HepG2 (cell line): ENCODE results near the gene CNOT2. TPM values are rescaled to one million over a fixed set of nuclear protein-coding genes. Genes with fewer than 3 reads are reported as not detected.

Experiments used
- ARNT ChIP-seq: fragments of 450-650 bp; IDR thresholded peaks from 2 replicates; pipeline ENCODE4 v1.6.1; 2017
- ARNTL ChIP-seq: sonication (generic); formaldehyde crosslinking; IDR thresholded peaks from 2 replicates; pipeline ENCODE4 v1.4.0; 2020; ENCODE audit warnings: mild to moderate bottlenecking, missing genetic modification reagents
- HNRNPUL1 ChIP-seq: fragments of 200-400 bp; formaldehyde crosslinking; IDR thresholded peaks from 2 replicates; pipeline ENCODE4 v1.6.1; 2017; ENCODE audit warnings: low read depth, mild to moderate bottlenecking, low read length, moderate library complexity
- MIER2 ChIP-seq: IDR thresholded peaks from 2 replicates; pipeline ENCODE4 v1.6.1; 2016; ENCODE audit warnings: missing biosample characterization, missing genetic modification reagents
- NFKBIZ ChIP-seq: IDR thresholded peaks from 2 replicates; pipeline ENCODE4 v1.6.1; 2018; ENCODE audit warnings: missing genetic modification reagents, missing compliant biosample characterization
- NR3C1 ChIP-seq: sonication (generic); formaldehyde crosslinking; IDR thresholded peaks from 2 replicates; pipeline ENCODE4 v1.4.0; 2020; ENCODE audit warnings: missing genetic modification reagents
- RFXAP ChIP-seq: sonication (generic); formaldehyde crosslinking; IDR thresholded peaks from 2 replicates; pipeline ENCODE4 v1.4.0; 2020; ENCODE audit warnings: missing genetic modification reagents, borderline replicate concordance
- SRSF9 ChIP-seq: fragments of 200-400 bp; formaldehyde crosslinking; IDR thresholded peaks from 2 replicates; pipeline ENCODE4 v1.6.1; 2018; ENCODE audit warnings: borderline replicate concordance, mild to moderate bottlenecking, low read depth, low read length; ENCODE audit not compliant: insufficient read depth, poor library complexity, severe bottlenecking
- STAG1 ChIP-seq: sonication (generic); formaldehyde crosslinking; IDR thresholded peaks from 2 replicates; pipeline ENCODE4 v1.4.0; 2020; ENCODE audit warnings: missing genetic modification reagents
- SYNCRIP ChIP-seq: fragments of 200-400 bp; formaldehyde crosslinking; IDR thresholded peaks from 2 replicates; pipeline ENCODE4 v1.6.1; 2018; ENCODE audit warnings: mild to moderate bottlenecking, low read depth, low read length; ENCODE audit not compliant: insufficient read depth
- TMF1 ChIP-seq: sonication (generic); formaldehyde crosslinking; IDR thresholded peaks from 2 replicates; pipeline ENCODE4 v1.8.1; 2022; ENCODE audit warnings: low read depth, missing genetic modification reagents
- ZNF496 ChIP-seq: sonication (generic); formaldehyde crosslinking; IDR thresholded peaks from 2 replicates; pipeline ENCODE4 v1.8.1; 2023; ENCODE audit warnings: mild to moderate bottlenecking, moderate library complexity, missing genetic modification reagents; ENCODE audit not compliant: insufficient replicate concordance
- ZNF570 ChIP-seq: sonication (generic); formaldehyde crosslinking; IDR thresholded peaks from 2 replicates; pipeline ENCODE4 v1.4.0; 2020; ENCODE audit warnings: mild to moderate bottlenecking, missing genetic modification reagents, borderline replicate concordance
- ZNF577 ChIP-seq: sonication (generic); formaldehyde crosslinking; IDR thresholded peaks from 2 replicates; pipeline ENCODE4 v1.4.0; 2020; ENCODE audit warnings: mild to moderate bottlenecking, low read depth, missing genetic modification reagents, borderline replicate concordance
- ZNF589 ChIP-seq: sonication (generic); formaldehyde crosslinking; conservative IDR thresholded peaks from 2 replicates; pipeline ENCODE4 v1.8.0; 2022; ENCODE audit warnings: mild to moderate bottlenecking, moderate library complexity, missing genetic modification reagents
- ZSCAN29 ChIP-seq: sonication (generic); formaldehyde crosslinking; conservative IDR thresholded peaks from 2 replicates; pipeline ENCODE4 v1.4.0; 2020; ENCODE audit warnings: mild to moderate bottlenecking, missing genetic modification reagents
- polyA plus RNA-seq, 8 experiments: library from polyadenylated mRNA; depleted of rRNA in 3 of 8; stranded (reverse) in 7 of 8; unstranded in 1 of 8; fragments of >200 nt; fragmentation: Illumina TruSeq in 4 of 8; extraction: Trizol in 4 of 8; gene quantifications; 2 replicates each; pipeline versions ENCODE4 v1.2.1 to v1.2.3, GENCODE V29; 2011 to 2016; ENCODE audit warnings: low read depth in 4 of 8, missing spikeins in 1 of 8, mixed read lengths in 1 of 8; ENCODE audit not compliant: insufficient read depth in 1 of 8
- total RNA-seq, 5 experiments: library from RNA; depleted of rRNA; stranded (reverse); fragments of >200 nt; fragmentation: Illumina TruSeq; extraction: Trizol; gene quantifications; 2 replicates each; pipeline ENCODE4 v1.2.3, GENCODE V29; 2016; ENCODE audit warnings: low read depth in 1 of 5
- TF ChIP-seq, protein P1 (sequence below), 2 experiments: sonication (generic) in 1 of 2; formaldehyde crosslinking in 1 of 2; IDR thresholded peaks; 2 replicates each; pipeline versions ENCODE4 v1.4.0 to v1.6.1; 2016 to 2020; ENCODE audit warnings: borderline replicate concordance in 1 of 2, low read depth in 1 of 2, mild to moderate bottlenecking in 1 of 2, missing genetic modification reagents in 1 of 2
- TF ChIP-seq, protein P2 (sequence below): sonication (generic); formaldehyde crosslinking; IDR thresholded peaks from 2 replicates; pipeline ENCODE4 v1.4.0; 2020; ENCODE audit warnings: missing genetic modification reagents
- TF ChIP-seq, protein P3 (sequence below): IDR thresholded peaks from 2 replicates; pipeline ENCODE4 v1.6.1; 2016; ENCODE audit warnings: missing compliant biosample characterization, missing genetic modification reagents, borderline replicate concordance

The CNOT2 gene
- total and polyA plus RNA-seq, 2 of the 13 experiments (the other 11 are each of a cell fraction or from before 2014, with no cell fraction given), result 54.5 to 76.6 TPM

DNA sequence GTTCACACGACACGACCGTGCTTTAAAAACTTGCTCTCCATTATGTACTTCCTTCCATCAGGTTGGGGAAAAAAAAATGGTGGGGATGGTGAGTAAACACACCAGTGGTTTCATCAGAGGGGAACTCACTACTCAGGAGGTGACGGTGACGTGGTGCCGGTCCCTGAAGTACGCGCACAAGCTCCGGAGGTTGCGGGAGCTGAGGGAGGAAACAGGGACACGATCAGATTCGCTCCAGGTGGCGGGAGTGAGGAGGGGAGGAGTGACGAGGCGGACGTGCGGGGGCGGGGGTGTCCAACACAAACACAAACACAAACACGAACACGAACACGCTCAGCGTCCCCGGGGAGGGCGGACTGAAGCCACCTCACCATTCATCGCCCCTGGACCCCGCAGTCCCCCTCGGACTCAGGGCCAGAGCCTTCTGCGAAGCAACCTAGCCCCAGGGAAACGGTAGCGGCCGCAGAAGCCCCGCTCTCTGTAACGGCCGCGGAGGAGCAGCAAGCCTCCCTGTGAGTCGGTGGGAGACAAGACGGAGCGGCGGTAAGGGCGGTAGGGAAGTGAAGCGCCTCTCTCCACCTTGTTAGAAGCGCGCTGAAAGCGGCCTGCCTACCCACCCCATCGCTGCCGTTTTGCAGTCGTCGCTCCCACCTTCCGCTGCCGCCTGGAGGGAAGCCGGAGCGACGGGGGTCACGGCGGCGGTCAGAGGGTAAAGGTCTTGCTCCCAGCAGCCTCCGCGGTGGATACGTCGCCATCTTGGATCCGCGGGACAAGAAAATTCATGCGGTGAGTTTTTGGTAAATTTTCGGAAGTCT, at the start of gene CNOT2 (continued):
- TF ChIP-seq, protein P1, sequence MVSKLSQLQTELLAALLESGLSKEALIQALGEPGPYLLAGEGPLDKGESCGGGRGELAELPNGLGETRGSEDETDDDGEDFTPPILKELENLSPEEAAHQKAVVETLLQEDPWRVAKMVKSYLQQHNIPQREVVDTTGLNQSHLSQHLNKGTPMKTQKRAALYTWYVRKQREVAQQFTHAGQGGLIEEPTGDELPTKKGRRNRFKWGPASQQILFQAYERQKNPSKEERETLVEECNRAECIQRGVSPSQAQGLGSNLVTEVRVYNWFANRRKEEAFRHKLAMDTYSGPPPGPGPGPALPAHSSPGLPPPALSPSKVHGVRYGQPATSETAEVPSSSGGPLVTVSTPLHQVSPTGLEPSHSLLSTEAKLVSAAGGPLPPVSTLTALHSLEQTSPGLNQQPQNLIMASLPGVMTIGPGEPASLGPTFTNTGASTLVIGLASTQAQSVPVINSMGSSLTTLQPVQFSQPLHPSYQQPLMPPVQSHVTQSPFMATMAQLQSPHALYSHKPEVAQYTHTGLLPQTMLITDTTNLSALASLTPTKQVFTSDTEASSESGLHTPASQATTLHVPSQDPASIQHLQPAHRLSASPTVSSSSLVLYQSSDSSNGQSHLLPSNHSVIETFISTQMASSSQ (IDR thresholded peaks at IDR 0.05; ENCODE audit: low read depth), result no peak
- TF ChIP-seq, protein P1 (CRISPR knock-in tag; IDR thresholded peaks at IDR 0.05; ENCODE audit: borderline replicate concordance), result peak; percentile 61
- no peak for TF ChIP-seq NR3C1 (CRISPR knock-in tag)
- no peak for TF ChIP-seq SYNCRIP
- TF ChIP-seq ZSCAN29 (CRISPR knock-in tag), result no peak; the same call in 1 of the 2 replicates
- TF ChIP-seq, protein P2, sequence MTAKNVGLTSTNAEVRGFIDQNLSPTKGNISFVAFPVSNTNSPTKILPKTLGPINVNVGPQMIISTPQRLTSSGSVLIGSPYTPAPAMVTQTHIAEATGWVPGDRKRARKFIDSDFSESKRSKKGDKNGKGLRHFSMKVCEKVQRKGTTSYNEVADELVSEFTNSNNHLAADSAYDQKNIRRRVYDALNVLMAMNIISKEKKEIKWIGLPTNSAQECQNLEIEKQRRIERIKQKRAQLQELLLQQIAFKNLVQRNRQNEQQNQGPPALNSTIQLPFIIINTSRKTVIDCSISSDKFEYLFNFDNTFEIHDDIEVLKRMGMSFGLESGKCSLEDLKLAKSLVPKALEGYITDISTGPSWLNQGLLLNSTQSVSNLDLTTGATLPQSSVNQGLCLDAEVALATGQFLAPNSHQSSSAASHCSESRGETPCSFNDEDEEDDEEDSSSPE, result peak; percentile 37; the same call in 1 of the 2 replicates
- peak; percentile 78; the same call in 1 of the 2 replicates for TF ChIP-seq NFKBIZ (CRISPR knock-in tag)
- no peak for TF ChIP-seq SRSF9
- TF ChIP-seq ZNF496 (CRISPR knock-in tag), result no peak
- no peak for TF ChIP-seq RFXAP (CRISPR knock-in tag)
- peak; percentile 85 for TF ChIP-seq TMF1 (CRISPR knock-in tag)
- TF ChIP-seq, protein P3, sequence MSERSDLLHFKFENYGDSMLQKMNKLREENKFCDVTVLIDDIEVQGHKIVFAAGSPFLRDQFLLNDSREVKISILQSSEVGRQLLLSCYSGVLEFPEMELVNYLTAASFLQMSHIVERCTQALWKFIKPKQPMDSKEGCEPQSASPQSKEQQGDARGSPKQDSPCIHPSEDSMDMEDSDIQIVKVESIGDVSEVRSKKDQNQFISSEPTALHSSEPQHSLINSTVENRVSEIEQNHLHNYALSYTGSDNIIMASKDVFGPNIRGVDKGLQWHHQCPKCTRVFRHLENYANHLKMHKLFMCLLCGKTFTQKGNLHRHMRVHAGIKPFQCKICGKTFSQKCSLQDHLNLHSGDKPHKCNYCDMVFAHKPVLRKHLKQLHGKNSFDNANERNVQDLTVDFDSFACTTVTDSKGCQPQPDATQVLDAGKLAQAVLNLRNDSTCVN (CRISPR knock-in tag), result peak; percentile 29; the same call in 1 of the 2 replicates
- no peak for TF ChIP-seq HNRNPUL1
- no peak for TF ChIP-seq ARNT
- no peak; the same call in 1 of the 2 replicates for TF ChIP-seq ARNTL (CRISPR knock-in tag)
- no peak for TF ChIP-seq STAG1 (CRISPR knock-in tag)
- TF ChIP-seq ZNF577, result no peak
- TF ChIP-seq ZNF589 (CRISPR knock-in tag), result peak; percentile 48; the same call in 1 of the 2 replicates
- no peak for TF ChIP-seq ZNF570
- 0 out of 2 replicates have a peak, but pooled peaks have one; percentile 12 for TF ChIP-seq MIER2 (CRISPR knock-in tag)
